Neural progenitor cell (in vitro differentiated cells): ENCODE measurements around the gene TLCD3A.

ENCODE experiments used
- CTCF ChIP-seq: fragments of 200-600 bp; sonication (generic); IDR thresholded peaks from 2 replicates; pipeline ENCODE4 v1.5.1; 2017; ENCODE audit warnings: antibody characterized with exemption, mild to moderate bottlenecking
- EZH2phosphoT487 ChIP-seq: fragments of 200-600 bp; sonication (generic); IDR thresholded peaks from 2 replicates; pipeline ENCODE4 v1.6.1; 2017; ENCODE audit warnings: antibody characterized with exemption

DNA sequence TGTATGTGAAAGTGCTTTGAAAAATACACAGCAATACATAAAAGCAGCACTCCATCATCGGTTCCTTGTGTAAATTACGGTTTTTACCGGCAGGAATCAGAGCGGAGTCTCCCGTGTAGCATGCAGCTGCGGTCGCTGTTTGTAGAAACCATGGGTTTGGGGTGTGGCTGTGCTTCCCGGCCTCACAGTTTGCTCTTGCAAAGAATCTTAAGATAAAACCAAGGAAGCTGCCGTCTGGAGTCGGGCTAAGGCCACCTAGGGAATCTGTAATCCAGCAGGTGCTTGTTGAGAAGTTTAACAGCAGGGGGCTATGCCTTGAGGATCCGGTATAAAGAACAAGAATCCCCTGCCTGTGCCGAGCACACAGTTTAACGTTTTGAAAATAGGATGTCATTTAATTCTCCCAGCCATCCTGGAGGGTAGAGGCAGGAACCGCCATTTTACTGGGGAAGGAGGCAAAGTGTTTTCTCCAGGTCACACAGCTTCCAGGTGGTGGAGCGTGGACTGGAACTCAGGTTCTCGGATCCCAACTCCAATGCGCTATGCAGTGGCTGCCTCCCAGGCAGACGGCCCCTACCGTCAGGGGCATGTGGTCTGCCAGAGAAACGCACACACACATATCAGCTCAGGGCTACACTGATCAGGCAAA lies 6.0 kb upstream of the TLCD3A start:
- TF ChIP-seq CTCF (no peak), EZH2phosphoT487 (no peak)
